PC-9 (cell line): ENCODE results near the gene MIEF1.

Source experiments
- CTCF ChIP-seq: fragments of 200-600 bp; sonication (generic); conservative IDR thresholded peaks from 2 replicates; pipeline ENCODE4 v1.6.1; 2017; ENCODE audit warnings: mixed run types, antibody characterized with exemption, mild to moderate bottlenecking, moderate library complexity
- EZH2 ChIP-seq: fragments of 200-600 bp; sonication (generic); IDR thresholded peaks from 2 replicates; pipeline ENCODE4 v1.8.0; 2017; ENCODE audit warnings: antibody characterized with exemption, low read depth

- TF ChIP-seq CTCF = no peak
- no peak for TF ChIP-seq EZH2
Observed at GRCh38 chr22:39530116-39530515, 28.0 kb downstream of the MIEF1 start.
